Stomach (tissue), 4 donors: ENCODE results near the gene AP1S3.

Source experiments
- CTCF ChIP-seq, 7 experiments: fragments of 450-650 bp in 4 of 7; fragments of 200-600 bp in 3 of 7; sonication (generic) in 3 of 7; IDR thresholded peaks; one replicate each; pipeline ENCODE4 v1.5.1; 2016 to 2019; ENCODE audit warnings: antibody characterized with exemption in 7 of 7, control low read depth in 2 of 7, mild to moderate bottlenecking in 1 of 7
- EP300 ChIP-seq: sonication (generic); formaldehyde crosslinking; IDR thresholded peaks from one replicate; pipeline ENCODE4 v1.6.1; 2017; ENCODE audit warnings: antibody characterized with exemption

DNA sequence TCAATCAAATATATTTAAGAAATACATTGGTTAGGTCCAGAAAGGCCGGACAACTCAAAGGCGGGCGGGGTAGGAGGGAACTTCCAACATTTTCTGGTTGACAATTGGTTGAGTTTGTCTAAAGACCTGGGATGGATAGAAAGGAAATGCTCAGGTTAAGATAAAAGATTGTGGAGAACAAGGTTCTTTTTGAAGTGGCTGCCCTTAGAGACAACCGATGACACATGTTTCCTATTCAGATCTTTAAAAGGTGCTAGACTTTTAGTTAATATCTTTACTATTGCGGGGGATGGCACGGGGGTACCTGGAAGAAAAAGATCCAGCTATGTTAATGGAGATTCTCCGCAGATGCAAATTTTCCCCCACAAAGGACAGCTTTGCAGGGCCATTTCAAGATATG, 10.0 kb upstream of the AP1S3 start:
- no peak for TF ChIP-seq CTCF (IDR thresholded peaks at IDR 0.05)
- no peak for TF ChIP-seq EP300
